ENCODE results near the gene GCNT4. TPM values are rescaled to one million over a fixed set of nuclear protein-coding genes. Genes with fewer than 3 reads are reported as not detected.

The GCNT4 gene
- total and polyA plus RNA-seq, 2 of the 8 experiments (the other 6 are each of a cell fraction or from before 2014, with no cell fraction given), result 1.1 to 14.5 TPM

- Histone ChIP-seq H3K9me3 (ENCODE audit: insufficient read depth in 2 of 2, low read depth in 1 of 2, low read length in 1 of 2) (no peaks in the 10 kb centered on the region), H2BK5ac (ENCODE audit: low read depth, low read length) (no peak overlapping the region; the same call in 1 of the 2 replicates), H2AK5ac (ENCODE audit: low read depth, low read length) (no peak overlapping the region), H3K18ac (ENCODE audit: extremely low read depth, low read length) (no peak overlapping the region), H3K4me2 (ENCODE audit: insufficient read depth in 1 of 2, low read depth in 2 of 2, low read length in 2 of 2) (no peak overlapping the region), H3K23me2 (ENCODE audit: low read depth, low read length) (no peaks in the 10 kb centered on the region), H3K4ac (replicated peaks; ENCODE audit: insufficient read length, low read depth, low read length) (no peak overlapping the region), H3K36me3 (ENCODE audit: control insufficient read depth in 2 of 4, insufficient read depth in 4 of 4, low read length in 3 of 4) (no peaks in the 10 kb centered on the region), H3K27me3 (replicated peaks in 1 of 4; ENCODE audit: control insufficient read depth in 3 of 4, extremely low read depth in 1 of 4, insufficient read depth in 3 of 4, low read length in 3 of 4) (no peaks in the 10 kb centered on the region), H4K8ac (ENCODE audit: extremely low read depth, insufficient read depth, low read length) (no peak overlapping the region), H2BK12ac (ENCODE audit: low read depth, low read length) (no peak overlapping the region), H3K56ac (replicated peaks; ENCODE audit: insufficient read length, low read depth, low read length) (no peak overlapping the region), H2BK120ac (replicated peaks; ENCODE audit: low read depth, low read length) (no peak overlapping the region), H3K79me2 (ENCODE audit: control insufficient read depth in 1 of 2, insufficient read depth in 2 of 2, low read length in 2 of 2) (no peaks in the 10 kb centered on the region), H3K79me1 (ENCODE audit: low read depth, low read length) (no peaks in the 10 kb centered on the region), H2AFZ (ENCODE audit: low read length) (no peak overlapping the region), H2BK20ac (ENCODE audit: low read length) (no peak overlapping the region), H3K4me3 (ENCODE audit: extremely low read depth in 1 of 4, insufficient read depth in 2 of 4, low read depth in 3 of 4, low read length in 4 of 4) (no peak overlapping the region), H4K5ac (ENCODE audit: insufficient read length, low read depth, low read length) (no peak overlapping the region), H2BK15ac (ENCODE audit: low read length) (no peak overlapping the region), H4K91ac (replicated peaks; ENCODE audit: insufficient read length, low read length) (no peak overlapping the region), H3K27ac (ENCODE audit: low read depth, low read length) (no peak overlapping the region), H3K4me1 (replicated peaks in 1 of 4; ENCODE audit: control insufficient read depth in 3 of 4, insufficient read depth in 4 of 4, low read length in 3 of 4) (0 out of 7 replicates have a peak, but pooled peaks cover 0 to 2% (median 0%) of the 10 kb centered on the region in 4 experiments), H3K14ac (ENCODE audit: insufficient read length) (no peak overlapping the region), H3K23ac (ENCODE audit: insufficient read length) (no peak overlapping the region), H3K9ac (replicated peaks in 1 of 4; ENCODE audit: extremely low read depth in 1 of 4, low read depth in 3 of 4, low read length in 3 of 4) (no peak overlapping the region), H4K20me1 (replicated peaks in 1 of 2; ENCODE audit: control insufficient read depth in 1 of 2, insufficient read depth in 2 of 2, low read length in 2 of 2) (no peaks in the 10 kb centered on the region)
- ChIA-PET POLR2A (ENCODE audit: partially characterized antibody) (no interaction called here), CTCF (ENCODE audit: partially characterized antibody) (interaction anchor here (0.6 to 1.9 kb wide), 6 partner anchors 9 to 609 kb away, joined by 3 to 4 read pairs (median 3); no protein-coding TSS in a partner anchor)
- TF ChIP-seq SP2 (IDR thresholded peaks at IDR 0.05; ENCODE audit: low read length) (no peak), RFX5 (IDR thresholded peaks at IDR 0.05; ENCODE audit: borderline replicate concordance, low read depth, low read length) (no peak), ZNF274 (IDR thresholded peaks at IDR 0.05; ENCODE audit: borderline replicate concordance, extremely low read depth, low read length) (no peak), FOSL1 (IDR thresholded peaks at IDR 0.05; ENCODE audit: insufficient read depth, low read depth, low read length) (no peak), ATF3 (IDR thresholded peaks at IDR 0.05; ENCODE audit: insufficient read depth, low read depth, low read length) (no peak), SAP30 (IDR thresholded peaks at IDR 0.05; ENCODE audit: insufficient read depth, insufficient replicate concordance, low read length) (no peak), CTBP2 (IDR thresholded peaks at IDR 0.05; ENCODE audit: borderline replicate concordance, insufficient read depth, insufficient read length, low read length) (no peak)
- DNase-seq (ENCODE audit: low read depth in 1 of 2, low spot score in 2 of 2), result no peak
- no peak for FAIRE-seq
- 81% methylated on average over 7 of the region's 7 CpGs; no CpG with 5 or more reads in 1 of the 2 experiments for WGBS, 2 experiments (ENCODE audit: extremely low coverage in 1 of 2, insufficient coverage in 1 of 2, insufficient read length in 1 of 2, insufficient replicate concordance in 2 of 2, low coverage in 1 of 2, low lambda C conversion rate in 2 of 2, missing lambda C conversion rate in 1 of 2)
These were observed 33.4 kb downstream of the GCNT4 start for GRCh38 chr5:75018805-75019587.
